ENCODE measurements around the gene DENND2D. TPM values are rescaled to one million over a fixed set of nuclear protein-coding genes. Genes with fewer than 3 reads are reported as not detected.
A peak's percentile ranks its signal among the peaks of the same experiment; 100 is the strongest.

DENND2D gene
- total and polyA plus RNA-seq, 2 donors (not counting 1 experiment from before 2014, with no cell fraction given), result 48.0 to 111 TPM

GRCh38 chr1:111228748-111229126 is 28.3 kb upstream of the DENND2D start:
- Histone ChIP-seq H3K79me2 (ENCODE audit: control insufficient read depth, insufficient read depth, low read length) (peaks cover 44% of the 10 kb centered on the region), H3K27ac (ENCODE audit: low read length in 2 of 2) (peak overlapping the region in 1 of 2 donors; percentile 19), H2AFZ (ENCODE audit: insufficient read depth, low read depth, low read length, poor library complexity, severe bottlenecking) (no peak overlapping the region), H4K20me1 (ENCODE audit: control insufficient read depth, insufficient read depth, low read length, poor library complexity, severe bottlenecking) (no peaks in the 10 kb centered on the region), H3K27me3 (replicated peaks in 1 of 4; ENCODE audit: control extremely low read depth in 1 of 4, control insufficient read depth in 3 of 4, insufficient read depth in 4 of 4, low read length in 3 of 4) (no peaks in the 10 kb centered on the region), H3K9me3 (ENCODE audit: control extremely low read depth in 1 of 3, control insufficient read depth in 2 of 3, insufficient read depth in 1 of 3, low read length in 2 of 3) (peaks cover 0 to 5% (median 4%) of the 10 kb centered on the region in 3 donors), H3K36me3 (replicated peaks in 1 of 2; ENCODE audit: control extremely low read depth in 1 of 2, control insufficient read depth in 1 of 2, extremely low read depth in 1 of 2, insufficient read depth in 2 of 2, low read length in 1 of 2) (peaks cover 0 to 5% of the 10 kb centered on the region in 2 experiments), H3K4me2 (replicated peaks; ENCODE audit: low read depth, low read length, poor library complexity, severe bottlenecking) (peak overlapping the region; percentile 65), H3K4me3 (ENCODE audit: control extremely low read depth in 1 of 5, extremely low read depth in 1 of 5, insufficient read depth in 1 of 5, low read depth in 2 of 5, low read length in 4 of 5) (peak overlapping the region in 1 of 5 experiments; percentile 62), H3K9ac (ENCODE audit: low read length) (no peak overlapping the region), H3K4me1 (ENCODE audit: control insufficient read depth in 2 of 2, insufficient read depth in 2 of 2, low read length in 2 of 2) (peaks cover 65 to 76% of the 10 kb centered on the region in 2 donors)
- intact Hi-C loops (cut with micrococcal nuclease), result loop anchor here (10.0 kb wide), 1 partner anchor 536 kb away; no protein-coding TSS in a partner anchor
- H3K9me3 Mint-ChIP-seq (ENCODE audit: insufficient read depth), result no peaks in the 10 kb centered on the region
- DNase-seq (no peak), ATAC-seq (ENCODE audit: low read depth) (no peak)
- POLR2A ChIA-PET, result interaction anchor here (0.6 to 1.5 kb wide), 2 partner anchors 25 to 1705 kb away, joined by 5 to 6 read pairs; no protein-coding TSS in a partner anchor
- H3K27me3 Mint-ChIP-seq, result no peaks in the 10 kb centered on the region
- CTCF ChIA-PET, result interaction anchor here (1.2 to 1.8 kb wide), 6 partner anchors 35 to 188 kb away, joined by 3 to 4 read pairs (median 4); no protein-coding TSS in a partner anchor
- H3K4me1 Mint-ChIP-seq, result peaks cover 72% of the 10 kb centered on the region
- TF ChIP-seq EZH2 (IDR thresholded peaks at IDR 0.05; ENCODE audit: borderline replicate concordance, insufficient read depth, low read depth, low read length, poor library complexity, severe bottlenecking), result no peak
- no peak for TF ChIP-seq CTCF (IDR thresholded peaks at IDR 0.05)
- H3K27ac Mint-ChIP-seq, result peak overlapping the region; percentile 61
- no CpG with 5 or more reads among the region's 2 CpGs for WGBS (ENCODE audit: insufficient coverage)
- peak overlapping the region; percentile 29 for H3K4me3 Mint-ChIP-seq

All from B cell (primary cell).